Gastrocnemius medialis (tissue), 4 donors: ENCODE data around the gene TBL3.

Experiments used
- POLR2A ChIP-seq, 2 donors: fragments of 450-650 bp; IDR thresholded peaks; one replicate each; pipeline ENCODE4 v1.6.1; 2017; ENCODE audit warnings: antibody characterized with exemption in 2 of 2, mild to moderate bottlenecking in 2 of 2, moderate library complexity in 2 of 2
- TF ChIP-seq, protein P1 (sequence below), 5 experiments: fragments of 450-650 bp in 3 of 5; fragments of 200-600 bp in 2 of 5; sonication (generic) in 2 of 5; IDR thresholded peaks in 4 of 5; conservative IDR thresholded peaks in 1 of 5; 1 replicate in 4 of 5; 2 replicates in 1 of 5; pipeline ENCODE4 v1.5.1; 2016 to 2019; ENCODE audit warnings: antibody characterized with exemption in 5 of 5, mild to moderate bottlenecking in 3 of 5, moderate library complexity in 3 of 5

DNA sequence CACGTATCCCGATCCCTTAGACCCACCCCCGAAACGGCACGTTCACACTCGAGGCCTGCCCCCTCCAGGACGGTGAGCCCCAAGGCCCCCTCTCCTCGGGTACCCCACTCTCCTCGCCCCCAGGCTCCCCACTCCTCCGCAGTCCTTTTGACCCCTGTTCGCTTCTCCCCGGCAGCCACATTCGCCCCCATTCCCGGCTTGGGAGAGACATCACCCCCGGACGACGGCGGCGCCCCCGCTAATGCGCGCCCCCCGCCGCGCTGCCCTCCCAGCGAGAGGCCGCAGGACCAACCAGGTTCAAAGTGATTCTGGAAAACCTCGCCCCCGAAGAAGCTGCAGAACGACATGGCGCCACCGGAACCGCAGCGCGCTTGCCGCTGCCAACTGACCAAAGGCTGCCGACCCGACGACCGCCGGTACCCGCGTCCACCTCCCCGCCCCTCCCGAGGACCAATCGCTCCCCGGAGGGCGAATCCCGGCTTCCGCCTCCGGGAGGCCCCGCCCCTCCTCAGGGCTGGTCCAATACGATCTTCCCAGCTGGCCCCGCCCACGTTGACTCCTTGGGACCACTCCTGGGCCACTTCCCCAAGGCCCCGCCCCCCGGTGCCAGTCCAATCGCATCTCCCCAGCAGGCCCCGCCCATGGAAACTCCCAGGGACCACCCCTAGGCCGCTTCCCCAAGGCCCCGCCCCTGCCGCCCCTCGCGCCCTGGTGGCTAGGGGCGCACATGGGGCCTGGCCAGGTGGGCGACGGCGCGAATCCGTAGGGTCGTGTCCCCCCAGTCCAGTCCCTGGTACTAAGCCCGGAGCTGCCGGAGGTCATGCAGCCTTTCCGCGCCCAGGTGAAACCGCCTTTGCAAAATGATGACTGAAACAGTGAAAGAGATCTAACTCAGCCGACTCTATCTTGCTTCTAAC is 28.8 kb upstream of the TBL3 start, which contains the start of gene MSRB1:
- TF ChIP-seq, protein P1, sequence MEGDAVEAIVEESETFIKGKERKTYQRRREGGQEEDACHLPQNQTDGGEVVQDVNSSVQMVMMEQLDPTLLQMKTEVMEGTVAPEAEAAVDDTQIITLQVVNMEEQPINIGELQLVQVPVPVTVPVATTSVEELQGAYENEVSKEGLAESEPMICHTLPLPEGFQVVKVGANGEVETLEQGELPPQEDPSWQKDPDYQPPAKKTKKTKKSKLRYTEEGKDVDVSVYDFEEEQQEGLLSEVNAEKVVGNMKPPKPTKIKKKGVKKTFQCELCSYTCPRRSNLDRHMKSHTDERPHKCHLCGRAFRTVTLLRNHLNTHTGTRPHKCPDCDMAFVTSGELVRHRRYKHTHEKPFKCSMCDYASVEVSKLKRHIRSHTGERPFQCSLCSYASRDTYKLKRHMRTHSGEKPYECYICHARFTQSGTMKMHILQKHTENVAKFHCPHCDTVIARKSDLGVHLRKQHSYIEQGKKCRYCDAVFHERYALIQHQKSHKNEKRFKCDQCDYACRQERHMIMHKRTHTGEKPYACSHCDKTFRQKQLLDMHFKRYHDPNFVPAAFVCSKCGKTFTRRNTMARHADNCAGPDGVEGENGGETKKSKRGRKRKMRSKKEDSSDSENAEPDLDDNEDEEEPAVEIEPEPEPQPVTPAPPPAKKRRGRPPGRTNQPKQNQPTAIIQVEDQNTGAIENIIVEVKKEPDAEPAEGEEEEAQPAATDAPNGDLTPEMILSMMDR (IDR thresholded peaks at IDR 0.05 in 4 of 5, conservative IDR thresholded peaks at IDR 0.05 in 1 of 5) = peak in 1 of 5 experiments; percentile 18
- TF ChIP-seq POLR2A (IDR thresholded peaks at IDR 0.05) = peak; percentile 98 to 100
